Parathyroid adenoma (tissue), 2 donors: Measurements from ENCODE around the gene NCOR2.

Experiments
- H2AFZ ChIP-seq: fragments of 300-600 bp; sonication (generic); one replicate; pipeline ENCODE4 v1.7.0; 2017; ENCODE audit warnings: antibody characterized with exemption, mild to moderate bottlenecking
- H3K27ac ChIP-seq: fragments of 300-600 bp; sonication (generic); one replicate; pipeline ENCODE4 v1.7.0; 2017
- H3K27me3 ChIP-seq: fragments of 300-600 bp; sonication (generic); one replicate; pipeline ENCODE4 v1.7.0; 2017; ENCODE audit warnings: low read length; ENCODE audit not compliant: control insufficient read depth, insufficient read depth
- H3K36me3 ChIP-seq: fragments of 300-600 bp; sonication (generic); one replicate; pipeline ENCODE4 v1.7.0; 2017; ENCODE audit warnings: low read length; ENCODE audit not compliant: control insufficient read depth, insufficient read depth
- H3K4me1 ChIP-seq: fragments of 300-600 bp; sonication (generic); one replicate; pipeline ENCODE4 v1.7.0; 2017; ENCODE audit warnings: control low read depth
- H3K4me2 ChIP-seq: fragments of 300-600 bp; sonication (generic); one replicate; pipeline ENCODE4 v1.7.0; 2017; ENCODE audit warnings: low read length
- H3K4me3 ChIP-seq: fragments of 300-600 bp; sonication (generic); one replicate; pipeline ENCODE4 v1.7.0; 2017; ENCODE audit warnings: low read depth, low read length
- H3K79me2 ChIP-seq: fragments of 300-600 bp; sonication (generic); one replicate; pipeline ENCODE4 v1.7.0; 2017; ENCODE audit warnings: control low read depth
- H3K9ac ChIP-seq: fragments of 300-600 bp; sonication (generic); one replicate; pipeline ENCODE4 v1.7.0; 2017; ENCODE audit warnings: mild to moderate bottlenecking
- H3K9me3 ChIP-seq: fragments of 300-600 bp; sonication (generic); one replicate; pipeline ENCODE4 v1.7.0; 2017; ENCODE audit warnings: low read length; ENCODE audit not compliant: control insufficient read depth
- CTCF ChIP-seq: fragments of 300-600 bp; sonication (generic); IDR thresholded peaks from one replicate; pipeline ENCODE4 v1.7.0; 2017; ENCODE audit warnings: antibody characterized with exemption, mild to moderate bottlenecking
- donor health status: primary hyperparathyroidism.

NCOR2 gene

GRCh38 chr12:124530637-124531263, 36.7 kb downstream of the NCOR2 start:
- no peak for TF ChIP-seq CTCF
- Histone ChIP-seq H3K79me2 (peaks cover 49% of the 10 kb centered on the region), H3K36me3 (no peaks in the 10 kb centered on the region), H3K9ac (no peak overlapping the region), H3K27me3 (no peaks in the 10 kb centered on the region), H3K4me2 (no peak overlapping the region), H3K9me3 (no peaks in the 10 kb centered on the region), H2AFZ (no peak overlapping the region), H3K4me1 (no peaks in the 10 kb centered on the region), H3K4me3 (no peak overlapping the region), H3K27ac (no peak overlapping the region)

GRCh38 chr12:124529565-124530276, 37.7 kb downstream of the NCOR2 start:
- Histone ChIP-seq H3K4me1 (no peaks in the 10 kb centered on the region), H3K27ac (no peak overlapping the region), H3K4me3 (no peak overlapping the region), H3K36me3 (no peaks in the 10 kb centered on the region), H3K9me3 (no peaks in the 10 kb centered on the region), H3K4me2 (no peak overlapping the region), H2AFZ (no peak overlapping the region), H3K79me2 (peaks cover 41% of the 10 kb centered on the region), H3K9ac (no peak overlapping the region), H3K27me3 (no peaks in the 10 kb centered on the region)
- no peak for TF ChIP-seq CTCF

GRCh38 chr12:124527861-124528561, 39.4 kb downstream of the NCOR2 start:
- Histone ChIP-seq H3K36me3 (no peaks in the 10 kb centered on the region), H3K27ac (no peak overlapping the region), H3K79me2 (peaks cover 29% of the 10 kb centered on the region), H3K27me3 (no peaks in the 10 kb centered on the region), H2AFZ (no peak overlapping the region), H3K4me3 (no peak overlapping the region), H3K4me1 (no peaks in the 10 kb centered on the region), H3K4me2 (no peak overlapping the region), H3K9ac (no peak overlapping the region), H3K9me3 (no peaks in the 10 kb centered on the region)
- no peak for TF ChIP-seq CTCF

GRCh38 chr12:124525927-124526692, 41.3 kb downstream of the NCOR2 start:
- H2AFZ ChIP-seq: no peak overlapping the region
- no peaks in the 10 kb centered on the region for H3K27me3 ChIP-seq
- no peaks in the 10 kb centered on the region for H3K9me3 ChIP-seq
- no peak overlapping the region for H3K4me2 ChIP-seq
- H3K27ac ChIP-seq: no peak overlapping the region
- peaks cover 16% of the 10 kb centered on the region for H3K79me2 ChIP-seq
- no peaks in the 10 kb centered on the region for H3K36me3 ChIP-seq
- TF ChIP-seq CTCF: no peak
- H3K9ac ChIP-seq: no peak overlapping the region
- no peak overlapping the region for H3K4me3 ChIP-seq
- no peaks in the 10 kb centered on the region for H3K4me1 ChIP-seq
